ENCODE measurements around the gene MARCHF9.

Gene MARCHF9

DNA sequence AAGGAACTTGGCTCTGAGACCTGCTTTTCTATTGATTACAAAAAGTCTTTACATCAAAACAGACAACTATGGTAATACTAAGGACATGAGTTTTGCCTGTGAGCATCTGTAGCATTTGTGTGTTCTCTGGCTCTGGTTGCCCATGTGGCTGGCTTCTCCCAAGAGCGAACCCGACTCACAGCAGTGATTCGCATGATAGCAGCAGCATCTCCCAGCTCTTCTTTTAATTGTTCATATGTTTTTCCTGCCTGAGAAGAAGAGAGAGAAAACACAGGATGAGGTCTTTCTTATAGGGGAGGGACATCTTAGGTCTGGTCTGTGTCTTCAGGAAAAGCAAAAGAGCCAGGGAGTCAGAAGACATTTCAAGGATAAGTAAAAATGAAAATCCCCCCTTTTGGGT, 46.1 kb downstream of the MARCHF9 start:
- no peak for DNase-seq (ENCODE audit: low read depth)

DNA sequence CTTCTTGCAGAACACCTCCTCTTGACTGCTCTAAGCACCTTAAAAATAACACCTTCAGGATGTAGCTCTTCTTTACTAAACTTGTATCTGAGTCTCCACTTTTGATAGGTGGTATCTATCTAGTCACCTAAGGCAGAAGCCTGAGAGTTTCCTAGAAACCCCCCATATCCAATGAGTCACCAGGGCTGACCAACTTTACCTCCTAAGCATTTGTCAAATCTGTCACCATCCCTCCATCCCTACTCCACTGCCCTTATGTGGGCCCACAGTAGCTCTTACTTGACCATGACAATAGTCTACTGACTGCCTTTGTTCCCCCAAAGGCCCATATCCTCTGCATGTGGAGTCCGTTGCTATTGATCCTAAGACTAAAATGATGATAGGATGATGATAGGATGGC, 47.7 kb downstream of the MARCHF9 start:
- DNase-seq (ENCODE audit: low read depth) = no peak

DNA sequence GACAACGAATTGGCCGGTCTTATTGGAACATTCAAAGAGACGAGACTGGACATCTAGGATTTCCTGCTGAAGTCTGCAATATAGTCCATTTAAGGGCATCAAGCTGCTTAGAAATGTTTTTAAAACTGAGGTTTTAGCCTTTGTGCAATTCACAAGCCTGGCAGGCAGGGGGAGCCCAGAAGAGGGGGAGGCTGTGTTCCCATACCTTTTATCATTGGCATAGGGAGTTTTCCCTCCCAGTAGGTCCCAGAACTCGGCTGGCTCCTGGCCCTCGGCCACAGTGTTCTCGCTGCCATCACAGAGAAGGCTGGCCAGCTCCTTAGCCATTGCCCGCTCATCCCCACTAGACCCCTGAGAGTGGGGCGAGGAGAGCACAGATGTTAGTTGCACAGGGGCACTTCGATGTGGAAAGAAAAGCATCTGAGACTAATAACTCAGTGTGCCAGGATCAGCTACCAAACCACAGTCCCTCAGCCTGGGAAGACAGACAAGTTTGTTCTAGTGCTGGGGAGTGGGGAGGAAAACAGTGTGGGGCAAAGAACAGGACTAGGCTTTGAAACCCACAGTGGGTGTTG, 48.5 kb downstream of the MARCHF9 start:
- DNase-seq (ENCODE audit: low read depth) = no peak

DNA sequence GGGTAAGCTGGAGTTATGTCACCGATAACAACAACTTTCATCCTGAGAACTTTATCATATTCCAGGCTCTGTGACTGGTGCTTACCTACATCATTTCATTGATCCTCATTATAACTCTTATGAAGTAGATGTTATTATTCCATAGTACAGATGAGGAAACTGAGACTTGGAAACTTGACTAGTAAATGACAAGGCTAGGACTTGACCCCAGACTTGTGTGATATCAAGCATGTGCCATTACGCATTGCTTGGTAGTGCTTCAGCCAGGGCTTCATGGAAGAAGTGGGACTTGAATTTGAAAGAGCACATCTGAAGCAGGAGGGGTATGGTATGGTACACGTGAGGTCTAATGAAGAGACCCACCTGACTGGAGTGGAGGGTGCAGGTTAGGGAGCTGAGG, 51.8 kb downstream of the MARCHF9 start:
- no peak for DNase-seq (ENCODE audit: low read depth)

DNA sequence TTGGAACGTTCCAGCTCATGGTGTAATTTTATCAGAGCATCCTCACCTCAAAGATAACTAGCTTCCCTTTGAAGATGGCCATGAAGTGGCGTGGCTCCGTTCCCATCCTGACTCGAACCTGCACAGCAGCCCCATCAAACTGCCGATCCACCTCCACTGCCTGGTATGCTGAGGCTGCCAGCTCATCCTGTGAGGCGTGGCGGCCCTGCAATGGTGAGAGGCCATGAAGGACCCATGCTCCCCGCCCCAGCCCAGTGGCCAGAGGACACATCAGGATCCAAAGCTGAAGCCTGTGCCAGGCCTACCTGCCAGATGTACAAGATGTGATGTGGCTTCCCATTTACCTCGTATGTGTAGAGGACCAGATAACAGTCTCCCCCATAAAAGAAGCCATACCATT, 52.4 kb downstream of the MARCHF9 start:
- no peak for DNase-seq (ENCODE audit: low read depth)

DNA sequence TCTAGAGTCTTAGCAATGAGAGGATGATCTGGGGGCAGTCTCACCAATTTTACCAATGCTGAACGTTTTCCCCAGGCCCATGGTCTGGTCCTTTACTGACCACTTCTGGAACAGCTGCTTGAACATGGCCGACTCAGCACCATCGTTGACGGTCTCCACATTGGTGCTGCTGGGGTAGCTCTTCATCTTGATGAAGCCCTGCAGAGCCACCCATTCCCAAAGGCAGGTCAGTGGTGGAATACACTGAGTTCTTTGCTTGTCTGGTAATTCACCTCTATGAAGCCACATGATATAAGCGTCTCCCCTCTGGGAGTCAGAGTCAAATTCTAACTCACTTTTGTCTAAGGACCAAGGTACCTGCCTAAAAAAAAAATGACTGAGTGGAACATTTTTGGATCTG, 53.4 kb downstream of the MARCHF9 start:
- no peak for DNase-seq (ENCODE audit: low read depth)

DNA sequence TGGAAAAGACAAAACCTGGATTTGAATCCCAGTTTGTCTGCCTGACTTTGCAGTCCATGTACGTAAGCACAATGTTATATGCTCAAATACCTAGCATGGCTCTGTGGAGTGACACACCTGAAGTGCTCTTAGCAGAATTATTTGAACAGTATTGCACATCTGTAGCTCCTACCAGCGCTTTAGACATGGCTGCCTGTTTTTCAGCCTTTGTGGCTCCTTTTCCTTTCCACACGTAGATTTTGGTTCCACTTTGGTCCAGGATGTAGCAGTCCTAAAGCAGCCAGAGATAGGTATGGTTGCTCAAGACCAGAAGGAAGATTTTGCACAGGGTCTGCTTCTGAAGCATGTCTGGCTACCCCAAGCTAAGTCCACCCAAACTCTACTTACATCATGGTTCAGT, 54.5 kb downstream of the MARCHF9 start:
- DNase-seq (ENCODE audit: low read depth) = no peak

All from CMK (cell line).